ENCODE measurements around the gene CPNE4. TPM values are rescaled to one million over a fixed set of nuclear protein-coding genes. Genes with fewer than 3 reads are reported as not detected.
"Not testable (repeated sequence)": the region's sequence is repeated elsewhere in the genome, so short reads cannot be mapped to it uniquely, and the experiment has no call there.

CPNE4 gene
- total and polyA plus RNA-seq, 4 donors, result 0.02 to 1.6 (median 0.29) TPM

GRCh38 chr3:131973731-131974130 is 61.1 kb downstream of the CPNE4 start:
- no peak overlapping the region for H3K4me3 ChIP-seq
- H3K9me3 ChIP-seq (ENCODE audit: control insufficient read depth in 4 of 4, insufficient read depth in 3 of 4, low read length in 3 of 4), result no peaks in the 10 kb centered on the region
- H3K27me3 ChIP-seq (ENCODE audit: control insufficient read depth in 3 of 3, insufficient read depth in 3 of 3, low read length in 2 of 3), result no peaks in the 10 kb centered on the region
- no peak overlapping the region for H3K9ac ChIP-seq (ENCODE audit: insufficient read depth in 1 of 2, low read length in 2 of 2)
- ATAC-seq (ENCODE audit: insufficient read depth, low FRiP score) (no peak), DNase-seq (no peak)
- no peaks in the 10 kb centered on the region for H3K36me3 ChIP-seq (ENCODE audit: control insufficient read depth in 4 of 4, insufficient read depth in 4 of 4, low read length in 4 of 4)
- WGBS, 2 donors, result 54 to 64% methylated on average over 4 of the region's 4 CpGs
- peaks cover 0 to 4% (median 0%) of the 10 kb centered on the region in 5 donors for H3K4me1 ChIP-seq (ENCODE audit: control insufficient read depth in 5 of 5, insufficient read depth in 5 of 5, low read length in 5 of 5)
- H3K27ac ChIP-seq (ENCODE audit: low read depth in 1 of 2, low read length in 1 of 2), result no peak overlapping the region
- TF ChIP-seq CTCF (IDR thresholded peaks at IDR 0.05; ENCODE audit: control extremely low read depth, extremely low read depth), result no peak

- ATAC-seq (ENCODE audit: insufficient read depth, low FRiP score) (no peak), DNase-seq (no peak)
- TF ChIP-seq CTCF (IDR thresholded peaks at IDR 0.05; ENCODE audit: control extremely low read depth, extremely low read depth), result no peak
- Histone ChIP-seq H3K9me3 (ENCODE audit: control insufficient read depth in 4 of 4, insufficient read depth in 3 of 4, low read length in 3 of 4) (peaks cover 0 to 3% (median 0%) of the 10 kb centered on the region in 4 donors), H3K9ac (ENCODE audit: insufficient read depth in 1 of 2, low read length in 2 of 2) (no peak overlapping the region), H3K4me1 (ENCODE audit: control insufficient read depth in 5 of 5, insufficient read depth in 5 of 5, low read length in 5 of 5) (peaks cover 0 to 4% (median 0%) of the 10 kb centered on the region in 5 donors), H3K36me3 (ENCODE audit: control insufficient read depth in 4 of 4, insufficient read depth in 4 of 4, low read length in 4 of 4) (no peaks in the 10 kb centered on the region), H3K4me3 (no peak overlapping the region), H3K27me3 (ENCODE audit: control insufficient read depth in 3 of 3, insufficient read depth in 3 of 3, low read length in 2 of 3) (no peaks in the 10 kb centered on the region), H3K27ac (ENCODE audit: low read depth in 1 of 2, low read length in 1 of 2) (no peak overlapping the region)
- WGBS, 2 donors, result 57 to 65% methylated on average over 4 of the region's 4 CpGs
Measured at GRCh38 chr3:131972550-131972949, 62.3 kb downstream of the CPNE4 start.

- no peak overlapping the region for H3K9ac ChIP-seq (ENCODE audit: insufficient read depth in 1 of 2, low read length in 2 of 2)
- no peaks in the 10 kb centered on the region for H3K27me3 ChIP-seq (ENCODE audit: control insufficient read depth in 3 of 3, insufficient read depth in 3 of 3, low read length in 2 of 3)
- DNase-seq (no peak), ATAC-seq (ENCODE audit: insufficient read depth, low FRiP score) (no peak)
- H3K4me3 ChIP-seq, result no peak overlapping the region
- peaks cover 0 to 4% (median 0%) of the 10 kb centered on the region in 5 donors for H3K4me1 ChIP-seq (ENCODE audit: control insufficient read depth in 5 of 5, insufficient read depth in 5 of 5, low read length in 5 of 5)
- TF ChIP-seq CTCF (IDR thresholded peaks at IDR 0.05; ENCODE audit: control extremely low read depth, extremely low read depth), result no peak
- 83 to 96% methylated on average over 3 of the region's 3 CpGs for WGBS, 2 donors
- peaks cover 0 to 3% (median 0%) of the 10 kb centered on the region in 4 donors for H3K9me3 ChIP-seq (ENCODE audit: control insufficient read depth in 4 of 4, insufficient read depth in 3 of 4, low read length in 3 of 4)
- H3K36me3 ChIP-seq (ENCODE audit: control insufficient read depth in 4 of 4, insufficient read depth in 4 of 4, low read length in 4 of 4), result no peaks in the 10 kb centered on the region
- no peak overlapping the region for H3K27ac ChIP-seq (ENCODE audit: low read depth in 1 of 2, low read length in 1 of 2)
Measured at GRCh38 chr3:131972091-131972490, 62.7 kb downstream of the CPNE4 start.

- ATAC-seq (ENCODE audit: insufficient read depth, low FRiP score); H3K9ac ChIP-seq (ENCODE audit: insufficient read depth in 1 of 2, low read length in 2 of 2); H3K27ac ChIP-seq (ENCODE audit: low read depth in 1 of 2, low read length in 1 of 2); H3K36me3 ChIP-seq (ENCODE audit: control insufficient read depth in 4 of 4, insufficient read depth in 4 of 4, low read length in 4 of 4); H3K9me3 ChIP-seq (ENCODE audit: control insufficient read depth in 4 of 4, insufficient read depth in 3 of 4, low read length in 3 of 4); H3K4me1 ChIP-seq (ENCODE audit: control insufficient read depth in 5 of 5, insufficient read depth in 5 of 5, low read length in 5 of 5); H3K27me3 ChIP-seq (ENCODE audit: control insufficient read depth in 3 of 3, insufficient read depth in 3 of 3, low read length in 2 of 3); H3K4me3 ChIP-seq: not testable (repeated sequence)
- peak in 1 of 3 donors; percentile 8 for DNase-seq
- 60 to 61% methylated on average over 8 of the region's 8 CpGs for WGBS, 2 donors
Measured at GRCh38 chr3:131963442-131963841, 71.4 kb downstream of the CPNE4 start.

Measured in lung (tissue), 12 donors.